GM19043 (cell line): Measurements from ENCODE around the gene MPHOSPH10.
"Not testable (repeated sequence)": the region's sequence is repeated elsewhere in the genome, so short reads cannot be mapped to it uniquely, and the experiment has no call there.

ENCODE experiments used
- ATAC-seq: cut with Tn5 transposase; IDR thresholded peaks from one replicate; pipeline ENCODE4 v1.9.1; 2021; ENCODE audit warnings: low read depth; ENCODE audit not compliant: unreplicated experiment

The MPHOSPH10 gene, protein sequence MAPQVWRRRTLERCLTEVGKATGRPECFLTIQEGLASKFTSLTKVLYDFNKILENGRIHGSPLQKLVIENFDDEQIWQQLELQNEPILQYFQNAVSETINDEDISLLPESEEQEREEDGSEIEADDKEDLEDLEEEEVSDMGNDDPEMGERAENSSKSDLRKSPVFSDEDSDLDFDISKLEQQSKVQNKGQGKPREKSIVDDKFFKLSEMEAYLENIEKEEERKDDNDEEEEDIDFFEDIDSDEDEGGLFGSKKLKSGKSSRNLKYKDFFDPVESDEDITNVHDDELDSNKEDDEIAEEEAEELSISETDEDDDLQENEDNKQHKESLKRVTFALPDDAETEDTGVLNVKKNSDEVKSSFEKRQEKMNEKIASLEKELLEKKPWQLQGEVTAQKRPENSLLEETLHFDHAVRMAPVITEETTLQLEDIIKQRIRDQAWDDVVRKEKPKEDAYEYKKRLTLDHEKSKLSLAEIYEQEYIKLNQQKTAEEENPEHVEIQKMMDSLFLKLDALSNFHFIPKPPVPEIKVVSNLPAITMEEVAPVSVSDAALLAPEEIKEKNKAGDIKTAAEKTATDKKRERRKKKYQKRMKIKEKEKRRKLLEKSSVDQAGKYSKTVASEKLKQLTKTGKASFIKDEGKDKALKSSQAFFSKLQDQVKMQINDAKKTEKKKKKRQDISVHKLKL

GRCh38 chr2:71130152-71130904, at the start of gene MPHOSPH10, which contains the start of gene MCEE:
TSS of gene MPHOSPH10 (plus strand) at chr2:71130634. CDS start at chr2:71130666, 32 bp downstream.
TSS of gene MCEE (minus strand) at chr2:71130229. CDS start at chr2:71130219, 10 bp downstream.
- peak; percentile 86 for ATAC-seq

- no peak for ATAC-seq
Observed at GRCh38 chr2:71082402-71083252, 47.8 kb upstream of the MPHOSPH10 start.

- ATAC-seq: not testable (repeated sequence)
Observed at GRCh38 chr2:71083297-71083696, 47.1 kb upstream of the MPHOSPH10 start.

- not testable (repeated sequence) for ATAC-seq
Observed at GRCh38 chr2:71083752-71084312, 46.6 kb upstream of the MPHOSPH10 start.

DNA sequence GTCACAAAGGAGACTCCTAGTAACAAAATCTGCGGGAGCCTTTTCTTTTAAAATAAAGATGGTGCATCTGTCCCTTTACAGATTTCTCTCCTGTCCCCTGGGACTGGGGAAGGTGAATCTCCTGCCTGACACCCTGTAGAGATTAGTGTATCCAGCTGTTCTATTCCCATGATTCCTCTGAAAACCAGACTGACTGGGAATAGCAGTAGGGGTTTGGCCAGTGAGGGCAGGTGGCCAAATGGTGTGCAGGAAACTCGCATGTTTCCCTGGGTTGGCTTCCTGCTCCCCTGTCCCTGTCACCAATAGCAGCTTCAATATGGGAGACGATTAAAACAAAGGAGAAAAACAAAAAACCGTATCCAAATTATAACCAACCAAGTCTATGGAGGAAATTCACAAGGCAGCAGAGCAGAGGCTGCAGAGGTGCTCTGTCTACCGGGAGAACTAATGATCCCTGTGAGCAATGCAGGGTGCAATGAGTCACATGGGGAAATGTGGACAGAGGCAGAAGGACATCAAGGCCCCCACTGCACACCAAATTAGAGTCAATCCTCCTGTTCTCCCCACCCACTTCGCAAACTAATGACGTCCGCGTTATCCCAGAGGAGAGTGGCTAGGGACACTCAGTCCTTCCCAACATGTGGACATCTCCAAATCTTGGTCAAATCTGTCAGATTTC, 45.0 kb upstream of the MPHOSPH10 start:
- not testable (repeated sequence) for ATAC-seq

DNA sequence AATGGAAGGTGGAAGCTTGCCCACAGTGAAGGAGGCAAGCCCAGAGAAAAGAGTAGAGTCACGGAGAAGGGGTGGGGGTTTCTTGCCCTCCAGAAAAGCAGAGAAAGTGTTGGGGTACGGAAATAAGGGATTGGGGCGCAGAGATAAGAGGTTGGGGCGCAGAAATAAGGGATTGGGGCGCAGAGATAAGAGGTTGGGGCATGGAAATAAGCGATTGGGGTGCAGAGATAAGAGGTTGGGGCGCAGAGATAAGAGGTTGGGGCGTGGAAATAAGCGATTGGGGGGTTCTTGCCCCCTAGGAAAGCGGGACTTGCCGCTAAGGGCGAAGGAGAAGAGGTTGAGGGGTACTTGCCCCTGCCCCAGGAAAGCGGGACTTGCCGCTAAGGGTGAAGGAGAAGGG, 41.0 kb upstream of the MPHOSPH10 start:
- not testable (repeated sequence) for ATAC-seq

GRCh38 chr2:71091808-71092207, 38.6 kb upstream of the MPHOSPH10 start:
- ATAC-seq: not testable (repeated sequence)

- ATAC-seq: not testable (repeated sequence)
Observed at GRCh38 chr2:71092491-71093260, 37.8 kb upstream of the MPHOSPH10 start.

- ATAC-seq: no peak
Observed at GRCh38 chr2:71100195-71100964, 30.1 kb upstream of the MPHOSPH10 start.

DNA sequence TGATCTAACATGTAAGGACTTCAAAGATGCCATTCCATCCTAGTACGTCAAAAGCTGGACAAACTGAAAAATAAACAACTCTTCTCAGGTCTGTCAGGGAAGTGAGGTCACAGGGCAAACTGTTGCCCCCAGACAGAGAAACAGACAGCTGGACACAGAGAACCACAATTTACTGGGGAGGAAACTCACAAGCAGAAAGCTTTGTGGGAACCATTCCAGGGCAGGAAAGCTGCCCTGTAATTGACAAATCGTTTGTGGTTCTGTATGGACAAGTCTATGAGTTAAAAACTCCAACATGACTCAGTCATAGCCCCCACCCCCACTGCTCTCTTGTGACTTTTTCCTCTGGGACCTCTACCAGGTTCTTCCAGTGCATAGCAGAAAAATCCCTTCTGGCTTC, 28.8 kb upstream of the MPHOSPH10 start:
- ATAC-seq: no peak

DNA sequence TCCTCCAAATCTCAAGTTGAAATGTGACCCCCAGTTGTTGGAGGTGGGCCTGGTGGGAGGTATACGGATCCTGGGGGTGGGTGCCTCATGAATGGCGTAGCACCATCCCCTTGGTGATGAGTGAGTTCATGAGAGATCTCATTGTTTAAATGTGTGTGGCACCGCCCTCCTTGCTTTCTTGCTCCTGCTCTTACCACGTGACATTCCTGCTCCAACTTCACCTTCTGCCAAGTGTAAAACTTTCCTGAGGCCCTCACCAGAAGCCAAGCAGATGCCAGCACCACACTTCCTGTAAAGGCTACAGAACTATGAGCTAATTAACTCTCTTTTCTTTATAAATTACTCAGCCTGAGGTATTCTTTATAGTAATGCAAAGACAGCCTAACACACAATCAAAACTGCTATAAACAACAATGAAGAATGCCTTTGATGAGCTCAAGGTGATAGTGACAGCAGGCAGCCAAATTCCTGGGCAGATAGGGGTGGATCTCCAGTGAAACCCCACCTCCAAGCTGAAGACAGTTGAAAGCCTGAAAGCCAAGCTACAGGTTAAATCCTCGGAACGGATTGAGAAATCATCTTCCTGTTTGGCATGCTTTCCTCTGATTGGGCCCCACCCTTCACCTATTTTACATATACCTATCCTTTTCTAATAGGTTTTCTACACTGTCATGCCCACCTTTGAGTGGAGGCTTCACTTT, 27.3 kb upstream of the MPHOSPH10 start:
- no peak for ATAC-seq

DNA sequence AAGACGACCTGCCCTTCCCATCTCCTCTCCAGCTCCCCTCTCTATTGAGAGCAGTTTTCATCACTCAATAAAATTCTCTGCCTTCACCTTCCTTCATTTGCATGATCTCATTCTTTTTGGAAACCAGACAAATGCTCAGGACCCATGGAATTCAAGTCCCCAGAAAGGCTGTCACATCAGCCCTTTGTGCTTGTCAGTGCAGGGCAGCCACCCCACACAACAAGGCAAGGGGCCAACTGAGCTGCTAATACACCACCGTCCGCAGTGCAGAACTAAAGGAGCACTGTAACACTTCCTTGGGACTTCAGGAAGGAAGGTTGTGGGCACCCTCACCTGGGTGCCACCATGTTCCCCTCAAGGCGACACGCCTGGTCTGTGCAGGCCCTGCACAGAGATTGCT, 26.6 kb upstream of the MPHOSPH10 start:
- ATAC-seq: no peak

- not testable (repeated sequence) for ATAC-seq
Observed at GRCh38 chr2:71106463-71106862, 24.0 kb upstream of the MPHOSPH10 start.

- ATAC-seq: no peak
Observed at GRCh38 chr2:71108091-71108490, 22.3 kb upstream of the MPHOSPH10 start.

GRCh38 chr2:71113843-71114242, 16.6 kb upstream of the MPHOSPH10 start:
- no peak for ATAC-seq

GRCh38 chr2:71117063-71117462, 13.4 kb upstream of the MPHOSPH10 start:
- no peak for ATAC-seq

DNA sequence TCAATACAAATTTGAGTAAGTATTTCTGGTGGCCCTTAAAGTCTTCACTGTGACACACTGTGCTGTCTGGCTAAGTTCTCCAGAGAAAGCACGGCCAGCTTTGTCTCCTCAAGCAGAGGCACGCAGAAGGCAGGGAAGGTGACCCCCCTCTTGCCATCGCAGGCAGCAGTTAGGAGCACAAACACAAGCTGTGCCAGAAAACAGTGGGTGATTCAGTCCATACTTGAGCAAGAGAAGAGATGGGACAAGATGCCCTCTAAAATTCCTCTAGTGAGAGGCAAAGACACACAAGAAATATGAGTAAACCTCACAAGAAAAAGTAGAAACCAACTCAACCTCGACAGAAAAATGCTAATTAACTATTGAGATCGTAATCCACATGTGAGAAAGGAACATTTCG, 10.2 kb upstream of the MPHOSPH10 start:
- ATAC-seq: no peak
